Activated naive CD4-positive, alpha-beta T cell treated with anti-CD3 and anti-CD28 coated beads, Interleukin-2, amount 50 U/mL, for 24 hours (primary cell): ENCODE measurements around the gene HTATIP2.

Experiments
- H3K27ac Mint-ChIP-seq: one replicate; pipeline ENCODE4 v1.8.0; 2021; ENCODE audit warnings: mild to moderate bottlenecking, mixed read lengths
- H3K27me3 Mint-ChIP-seq: one replicate; pipeline ENCODE4 v1.8.0; 2021; ENCODE audit warnings: mixed read lengths
- H3K36me3 Mint-ChIP-seq: one replicate; pipeline ENCODE4 v1.8.0; 2021; ENCODE audit warnings: mixed read lengths
- H3K4me1 Mint-ChIP-seq: one replicate; pipeline ENCODE4 v1.8.0; 2021; ENCODE audit warnings: mixed read lengths
- H3K4me3 Mint-ChIP-seq: one replicate; pipeline ENCODE4 v1.8.0; 2021; ENCODE audit warnings: mild to moderate bottlenecking, mixed read lengths
- H3K9me3 Mint-ChIP-seq: one replicate; pipeline ENCODE4 v1.8.0; 2021; ENCODE audit warnings: mixed read lengths

The HTATIP2 gene

DNA sequence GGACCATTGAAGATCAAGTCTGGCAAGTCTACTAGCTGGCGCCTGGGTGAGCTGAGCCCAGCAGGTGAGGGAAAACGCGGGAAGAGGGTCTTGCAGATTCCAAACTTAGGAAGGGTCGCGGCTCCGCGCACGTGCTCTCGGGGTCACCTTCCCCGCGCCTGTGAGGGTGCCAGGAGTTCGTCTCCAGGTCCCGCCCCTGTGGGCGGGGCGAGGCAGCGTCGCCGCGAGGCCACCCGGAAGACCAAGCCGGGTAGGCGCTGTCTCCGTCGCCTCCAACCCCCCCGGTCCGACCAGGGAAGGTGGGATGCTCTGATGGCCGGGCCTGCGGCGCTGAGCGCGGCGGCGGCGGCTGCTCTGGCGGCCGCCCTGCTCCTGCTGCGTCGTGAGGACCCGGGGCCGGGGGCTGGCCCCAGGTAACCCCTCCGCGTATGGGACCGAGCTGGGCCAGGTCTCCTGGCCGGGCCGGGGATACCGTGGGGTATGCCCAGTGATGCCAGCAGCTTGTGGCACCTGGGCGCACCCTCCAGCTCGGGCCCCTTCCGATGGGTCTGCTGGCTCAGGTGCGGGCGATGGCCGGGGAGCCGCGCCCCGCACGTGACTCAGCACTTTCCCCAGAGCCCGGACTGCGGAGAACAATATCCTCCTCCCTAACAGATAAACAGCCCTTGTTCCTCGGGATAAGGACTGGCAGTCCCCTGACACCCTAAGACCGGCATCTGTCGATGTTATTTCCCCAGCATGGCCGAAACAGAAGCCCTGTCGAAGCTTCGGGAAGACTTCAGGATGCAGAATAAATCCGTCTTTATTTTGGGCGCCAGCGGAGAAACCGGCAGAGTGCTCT, at the start of gene HTATIP2:
HTATIP2 (plus strand) TSS at position 215 of the 841 bp plus-strand sequence; CDS start at position 739, 524 bp downstream.
- Mint-ChIP-seq H3K4me1 (peaks cover 73% of the 10 kb centered on the region), H3K36me3 (peaks cover 15% of the 10 kb centered on the region), H3K9me3 (peaks cover 5% of the 10 kb centered on the region), H3K4me3 (peak within 1 kb of the TSS; percentile 93), H3K27ac (peak within 1 kb of the TSS; percentile 91), H3K27me3 (no peaks in the 10 kb centered on the region)

DNA sequence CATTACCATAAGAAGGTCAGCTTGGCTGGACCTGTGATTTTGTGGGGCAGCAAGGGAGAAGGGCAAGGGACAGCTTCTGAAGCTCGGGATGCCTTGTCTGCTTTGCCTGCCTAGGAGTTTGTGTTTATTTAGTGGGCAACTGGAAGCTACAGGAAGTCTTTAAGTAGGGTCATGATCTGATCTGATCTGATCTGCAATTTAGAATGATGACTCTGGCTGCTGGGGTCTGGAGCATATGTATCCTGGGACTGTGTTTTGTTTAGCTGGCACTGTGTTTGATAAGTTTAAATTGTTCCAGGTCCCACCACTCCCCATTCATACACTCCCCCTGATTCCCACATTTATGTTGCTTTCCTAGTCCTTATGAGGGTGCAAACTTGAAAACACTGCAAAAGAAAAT, 47.7 kb upstream of the HTATIP2 start:
- Mint-ChIP-seq H3K27me3 (peaks cover 2% of the 10 kb centered on the region), H3K9me3 (no peaks in the 10 kb centered on the region), H3K27ac (no peak overlapping the region), H3K4me1 (no peaks in the 10 kb centered on the region), H3K4me3 (no peak overlapping the region), H3K36me3 (no peaks in the 10 kb centered on the region)

DNA sequence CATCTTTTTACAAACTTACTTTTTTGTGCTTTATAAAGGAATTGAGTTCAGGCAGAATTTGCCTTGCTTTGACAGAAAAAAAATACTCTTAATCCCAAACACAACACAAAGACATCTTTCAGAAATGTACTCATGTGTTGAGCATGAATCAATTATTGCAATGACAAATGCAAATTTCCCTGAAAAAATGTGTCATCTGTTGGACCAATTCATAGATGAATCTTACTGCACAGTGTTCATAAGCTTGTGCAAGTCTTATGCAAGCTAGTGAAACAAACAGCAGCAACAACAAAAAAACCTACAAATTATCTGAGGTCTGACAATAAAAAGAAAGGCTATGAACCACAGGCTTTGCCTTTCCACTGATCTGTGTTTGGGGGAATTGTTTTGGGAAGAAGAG, 42.3 kb upstream of the HTATIP2 start:
- Mint-ChIP-seq H3K27me3 (peaks cover 5% of the 10 kb centered on the region), H3K27ac (no peak overlapping the region)

DNA sequence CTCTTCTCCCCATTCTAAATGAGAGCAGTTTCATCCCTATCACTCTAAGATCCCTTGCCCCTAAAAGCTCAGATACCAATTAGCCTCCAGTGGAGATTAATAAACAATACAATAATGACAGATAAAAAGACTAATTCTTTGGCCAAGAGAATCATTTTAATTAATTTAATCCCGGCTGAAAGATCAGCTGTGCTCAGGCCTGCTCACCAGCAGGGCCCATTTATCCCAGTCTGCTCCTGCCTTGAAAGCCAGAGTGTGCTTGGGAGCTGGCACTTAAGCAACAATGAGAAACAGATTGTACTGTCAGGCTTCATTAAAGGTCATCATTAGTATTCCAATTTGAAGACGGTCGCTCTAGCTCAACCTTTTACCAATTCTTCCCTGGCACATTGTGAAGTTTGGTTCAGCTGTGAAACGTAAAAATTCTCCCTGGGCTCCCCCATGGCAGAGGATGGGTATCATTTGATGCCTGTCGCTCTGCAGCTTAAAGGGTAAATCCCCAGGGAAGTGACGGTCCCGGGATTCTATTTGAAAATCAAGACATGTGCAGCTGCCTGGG, 36.1 kb upstream of the HTATIP2 start:
- H3K27ac Mint-ChIP-seq, result no peak overlapping the region
- no peaks in the 10 kb centered on the region for H3K36me3 Mint-ChIP-seq
- H3K4me3 Mint-ChIP-seq, result no peak overlapping the region
- no peaks in the 10 kb centered on the region for H3K4me1 Mint-ChIP-seq
- H3K9me3 Mint-ChIP-seq, result no peaks in the 10 kb centered on the region
- peaks cover 9% of the 10 kb centered on the region for H3K27me3 Mint-ChIP-seq

More for the DNA sequence above, 42.3 kb upstream of the HTATIP2 start:
- H3K4me3 Mint-ChIP-seq, result no peak overlapping the region
- no peaks in the 10 kb centered on the region for H3K4me1 Mint-ChIP-seq
- H3K36me3 Mint-ChIP-seq, result no peaks in the 10 kb centered on the region
- H3K9me3 Mint-ChIP-seq, result no peaks in the 10 kb centered on the region

- Mint-ChIP-seq H3K27me3 (peaks cover 33% of the 10 kb centered on the region), H3K4me1 (no peaks in the 10 kb centered on the region), H3K9me3 (no peaks in the 10 kb centered on the region), H3K27ac (no peak overlapping the region), H3K4me3 (no peak overlapping the region), H3K36me3 (no peaks in the 10 kb centered on the region)
Observed at GRCh38 chr11:20336056-20336455, 27.5 kb upstream of the HTATIP2 start.

GRCh38 chr11:20337526-20338154, 25.9 kb upstream of the HTATIP2 start:
- Mint-ChIP-seq H3K4me1 (no peaks in the 10 kb centered on the region), H3K9me3 (no peaks in the 10 kb centered on the region), H3K27me3 (peaks cover 44% of the 10 kb centered on the region), H3K27ac (no peak overlapping the region), H3K36me3 (no peaks in the 10 kb centered on the region), H3K4me3 (no peak overlapping the region)

DNA sequence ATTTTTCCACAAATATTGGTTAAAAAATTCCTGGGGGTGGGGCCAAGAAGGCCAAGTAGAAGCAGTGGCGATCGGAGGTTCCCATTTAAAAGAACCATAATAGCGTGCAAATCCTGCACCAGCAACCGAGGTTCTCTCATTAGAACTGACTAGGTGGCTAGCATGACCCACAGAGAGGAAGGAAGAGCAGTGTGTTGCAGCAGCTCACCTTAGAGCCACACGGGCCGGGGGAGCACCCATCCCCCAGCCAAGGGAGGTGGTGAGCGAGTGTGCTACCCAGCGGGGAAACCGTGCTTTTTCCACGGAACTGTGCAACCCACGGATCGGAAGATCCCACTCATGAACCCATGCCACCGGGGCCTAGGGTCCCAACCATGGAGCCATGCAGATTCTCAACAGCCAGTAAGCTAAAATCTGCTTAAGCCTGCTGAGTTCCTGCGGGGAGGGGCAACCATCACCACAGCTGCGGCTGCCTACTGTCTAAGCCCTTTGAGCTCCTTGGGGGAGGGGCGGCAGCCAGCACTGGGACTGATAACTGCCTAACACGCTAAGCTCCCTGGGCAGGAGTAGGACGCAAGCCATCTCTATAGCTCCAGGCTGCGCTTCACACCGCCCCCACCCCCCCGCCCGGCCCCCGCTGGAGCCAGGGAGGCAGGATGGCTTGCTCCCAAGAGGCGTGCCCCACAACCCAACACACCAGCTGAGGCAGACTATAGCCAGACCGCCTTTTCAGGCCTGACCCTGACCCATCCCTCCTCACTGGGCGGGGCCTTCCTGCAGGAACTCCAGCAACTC, 21.0 kb upstream of the HTATIP2 start:
- no peaks in the 10 kb centered on the region for H3K36me3 Mint-ChIP-seq
- no peaks in the 10 kb centered on the region for H3K4me1 Mint-ChIP-seq
- no peaks in the 10 kb centered on the region for H3K9me3 Mint-ChIP-seq
- H3K27me3 Mint-ChIP-seq, result peaks cover 38% of the 10 kb centered on the region
- no peak overlapping the region for H3K4me3 Mint-ChIP-seq
- no peak overlapping the region for H3K27ac Mint-ChIP-seq

DNA sequence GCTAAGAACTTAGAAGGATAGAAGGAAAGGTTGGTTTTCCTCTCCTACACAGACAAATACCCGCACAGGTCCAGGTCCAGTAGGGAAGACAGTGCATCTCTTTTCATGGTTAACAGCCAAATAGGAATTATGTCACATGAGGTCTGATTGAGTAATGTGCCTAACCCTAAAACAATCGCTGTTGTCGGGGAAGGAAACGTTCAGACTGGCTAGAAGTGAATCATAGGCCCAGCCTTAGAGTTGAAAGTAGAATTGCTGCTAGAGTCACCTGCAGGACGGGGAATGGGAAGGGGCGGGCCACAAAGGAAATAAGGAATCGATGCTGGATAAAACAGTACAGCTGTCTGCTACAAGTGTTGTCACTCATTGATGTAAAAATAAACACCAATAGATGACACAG, 12.4 kb upstream of the HTATIP2 start:
- peaks cover 1% of the 10 kb centered on the region for H3K27me3 Mint-ChIP-seq
- no peaks in the 10 kb centered on the region for H3K36me3 Mint-ChIP-seq
- H3K4me3 Mint-ChIP-seq, result no peak overlapping the region
- no peak overlapping the region for H3K27ac Mint-ChIP-seq
- H3K9me3 Mint-ChIP-seq, result no peaks in the 10 kb centered on the region
- peaks cover 4% of the 10 kb centered on the region for H3K4me1 Mint-ChIP-seq

GRCh38 chr11:20351751-20352262, 11.7 kb upstream of the HTATIP2 start:
- no peak overlapping the region for H3K4me3 Mint-ChIP-seq
- peaks cover 4% of the 10 kb centered on the region for H3K4me1 Mint-ChIP-seq
- peaks cover 1% of the 10 kb centered on the region for H3K27me3 Mint-ChIP-seq
- H3K9me3 Mint-ChIP-seq, result no peaks in the 10 kb centered on the region
- H3K36me3 Mint-ChIP-seq, result no peaks in the 10 kb centered on the region
- no peak overlapping the region for H3K27ac Mint-ChIP-seq

GRCh38 chr11:20353829-20354434, 9.6 kb upstream of the HTATIP2 start:
- Mint-ChIP-seq H3K36me3 (no peaks in the 10 kb centered on the region), H3K9me3 (no peaks in the 10 kb centered on the region), H3K4me3 (no peak overlapping the region)

DNA sequence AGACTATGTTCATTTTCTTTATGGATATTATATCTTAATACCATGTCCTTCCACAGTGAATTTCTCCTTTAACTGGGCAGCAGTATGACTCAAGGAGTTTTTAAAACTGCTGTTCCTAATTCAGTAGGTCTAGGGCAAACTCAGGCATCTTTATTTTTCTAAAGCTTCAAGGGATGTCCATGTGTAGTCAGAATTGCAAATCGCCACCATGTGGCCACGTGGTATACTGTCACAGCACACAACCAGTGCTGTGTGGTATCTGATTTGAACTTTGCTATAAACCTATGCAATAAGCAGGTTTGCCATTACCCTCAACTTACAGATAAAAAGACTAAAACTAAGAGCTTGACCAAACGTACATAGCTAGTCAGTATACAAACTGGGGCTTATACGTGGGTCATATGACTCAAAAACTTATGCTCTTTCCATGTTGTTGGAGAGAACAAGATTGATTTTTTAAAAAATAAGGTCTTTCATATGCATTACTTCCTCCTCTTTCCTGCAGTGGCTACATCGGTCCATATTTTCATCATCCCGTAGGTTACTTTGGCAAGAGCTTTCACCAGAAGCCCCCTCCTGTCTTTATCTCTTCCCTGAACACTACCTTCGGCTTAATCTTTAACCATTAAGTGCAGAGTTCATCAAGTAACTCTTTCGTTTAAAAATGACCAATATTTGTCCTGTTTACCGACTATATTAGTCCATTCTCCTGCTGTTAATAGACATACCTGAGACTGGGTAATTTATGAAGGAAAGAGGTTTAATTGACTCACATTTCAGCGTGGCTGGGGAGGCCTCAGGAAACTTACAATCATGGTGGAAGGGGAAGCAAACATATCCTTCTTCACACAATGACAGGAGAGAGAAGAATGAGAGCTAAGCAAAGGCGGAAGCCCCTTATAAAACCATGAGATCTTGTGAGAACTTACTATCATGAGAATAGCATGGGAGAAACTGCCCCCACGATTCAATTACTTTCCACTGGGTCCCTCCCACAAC, 8.0 kb upstream of the HTATIP2 start:
- Mint-ChIP-seq H3K9me3 (no peaks in the 10 kb centered on the region), H3K4me3 (no peak overlapping the region), H3K36me3 (peaks cover 2% of the 10 kb centered on the region), H3K27me3 (no peaks in the 10 kb centered on the region), H3K4me1 (peaks cover 8% of the 10 kb centered on the region), H3K27ac (no peak overlapping the region)

More at GRCh38 chr11:20353829-20354434, 9.6 kb upstream of the HTATIP2 start:
- H3K27me3 Mint-ChIP-seq, result no peaks in the 10 kb centered on the region
- peaks cover 4% of the 10 kb centered on the region for H3K4me1 Mint-ChIP-seq
- no peak overlapping the region for H3K27ac Mint-ChIP-seq

DNA sequence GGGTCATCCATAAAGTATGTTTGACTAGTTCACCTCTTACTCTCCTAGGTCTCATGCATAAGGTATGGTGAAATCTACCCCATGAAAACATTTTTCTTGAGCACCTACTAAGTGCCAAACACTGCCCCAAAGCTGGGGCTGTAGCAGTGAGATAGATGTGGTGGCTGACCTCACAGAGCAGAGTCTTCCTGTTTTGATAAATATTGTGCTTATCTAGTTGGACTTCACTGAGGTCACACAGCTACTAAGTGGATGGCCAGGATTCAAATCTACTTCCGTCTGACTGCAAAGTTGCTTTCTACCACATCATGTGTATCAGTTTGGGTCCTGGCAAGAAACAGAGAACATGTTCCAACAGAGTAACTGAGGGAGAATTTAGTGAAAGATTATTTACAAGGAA, 6.4 kb upstream of the HTATIP2 start:
- H3K9me3 Mint-ChIP-seq, result peaks cover 5% of the 10 kb centered on the region
- no peak overlapping the region for H3K27ac Mint-ChIP-seq
- H3K36me3 Mint-ChIP-seq, result peaks cover 2% of the 10 kb centered on the region
- H3K27me3 Mint-ChIP-seq, result no peaks in the 10 kb centered on the region
- H3K4me1 Mint-ChIP-seq, result peaks cover 18% of the 10 kb centered on the region
- H3K4me3 Mint-ChIP-seq, result no peak overlapping the region

DNA sequence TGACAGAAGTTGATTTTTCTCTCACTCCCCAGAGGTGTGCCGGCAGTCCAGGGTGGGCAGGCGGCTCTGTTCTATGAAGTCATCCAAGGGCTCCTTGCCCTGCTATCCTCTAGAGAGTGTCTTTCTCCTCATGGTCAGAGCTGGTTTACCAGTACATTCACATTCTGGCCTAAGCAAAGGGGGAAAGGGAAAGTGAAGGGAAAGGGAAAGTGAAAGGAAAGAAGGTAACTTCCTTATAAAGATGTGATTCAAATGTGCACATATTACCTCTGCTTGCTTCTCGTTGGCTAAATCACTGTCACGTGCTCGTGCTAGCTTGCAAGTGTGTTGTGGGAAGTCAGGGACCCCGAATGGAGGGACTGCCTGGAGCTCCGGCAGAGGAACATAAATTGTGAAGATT, 2.9 kb upstream of the HTATIP2 start:
- H3K9me3 Mint-ChIP-seq, result peaks cover 5% of the 10 kb centered on the region
- peak overlapping the region; percentile 76 for H3K4me3 Mint-ChIP-seq
- H3K27ac Mint-ChIP-seq, result peak overlapping the region; percentile 88

DNA sequence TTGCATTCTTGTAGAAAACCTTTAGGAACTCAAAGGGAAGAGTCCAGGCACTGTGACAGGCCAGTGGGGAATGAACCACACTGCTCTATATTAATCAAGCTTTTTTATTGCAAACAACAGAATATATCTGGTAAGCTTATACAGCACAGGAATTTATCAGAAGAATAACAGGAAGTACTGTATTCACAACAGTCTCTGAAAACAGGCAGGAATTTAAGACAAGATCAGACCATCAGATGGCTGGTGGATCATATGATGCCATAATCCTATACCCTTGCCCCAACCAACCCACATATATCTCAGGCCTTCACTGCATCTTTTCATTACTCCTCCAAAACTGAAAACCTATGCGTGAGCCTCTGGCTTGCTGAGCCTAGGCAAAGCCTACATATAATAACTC, 1.0 kb upstream of the HTATIP2 start:
- peaks cover 64% of the 10 kb centered on the region for H3K4me1 Mint-ChIP-seq
- H3K4me3 Mint-ChIP-seq, result peak overlapping the region; percentile 93
- peaks cover 8% of the 10 kb centered on the region for H3K36me3 Mint-ChIP-seq
- peaks cover 5% of the 10 kb centered on the region for H3K9me3 Mint-ChIP-seq
- peak overlapping the region; percentile 91 for H3K27ac Mint-ChIP-seq
- no peaks in the 10 kb centered on the region for H3K27me3 Mint-ChIP-seq

More for the DNA sequence above, 2.9 kb upstream of the HTATIP2 start:
- peaks cover 2% of the 10 kb centered on the region for H3K36me3 Mint-ChIP-seq
- H3K27me3 Mint-ChIP-seq, result no peaks in the 10 kb centered on the region
- H3K4me1 Mint-ChIP-seq, result peaks cover 48% of the 10 kb centered on the region
